CD4-positive, alpha-beta T cell treated with Interleukin-4 for 4 hours (primary cell): ENCODE measurements around the gene GTF2A1L.
"Not testable (repeated sequence)": the region's sequence is repeated elsewhere in the genome, so short reads cannot be mapped to it uniquely, and the experiment has no call there.

Experiments used
- DNase-seq: peaks from one replicate; pipeline ENCODE4 v3.0.0-alpha.2; 2020

Gene GTF2A1L, protein sequence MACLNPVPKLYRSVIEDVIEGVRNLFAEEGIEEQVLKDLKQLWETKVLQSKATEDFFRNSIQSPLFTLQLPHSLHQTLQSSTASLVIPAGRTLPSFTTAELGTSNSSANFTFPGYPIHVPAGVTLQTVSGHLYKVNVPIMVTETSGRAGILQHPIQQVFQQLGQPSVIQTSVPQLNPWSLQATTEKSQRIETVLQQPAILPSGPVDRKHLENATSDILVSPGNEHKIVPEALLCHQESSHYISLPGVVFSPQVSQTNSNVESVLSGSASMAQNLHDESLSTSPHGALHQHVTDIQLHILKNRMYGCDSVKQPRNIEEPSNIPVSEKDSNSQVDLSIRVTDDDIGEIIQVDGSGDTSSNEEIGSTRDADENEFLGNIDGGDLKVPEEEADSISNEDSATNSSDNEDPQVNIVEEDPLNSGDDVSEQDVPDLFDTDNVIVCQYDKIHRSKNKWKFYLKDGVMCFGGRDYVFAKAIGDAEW

DNA sequence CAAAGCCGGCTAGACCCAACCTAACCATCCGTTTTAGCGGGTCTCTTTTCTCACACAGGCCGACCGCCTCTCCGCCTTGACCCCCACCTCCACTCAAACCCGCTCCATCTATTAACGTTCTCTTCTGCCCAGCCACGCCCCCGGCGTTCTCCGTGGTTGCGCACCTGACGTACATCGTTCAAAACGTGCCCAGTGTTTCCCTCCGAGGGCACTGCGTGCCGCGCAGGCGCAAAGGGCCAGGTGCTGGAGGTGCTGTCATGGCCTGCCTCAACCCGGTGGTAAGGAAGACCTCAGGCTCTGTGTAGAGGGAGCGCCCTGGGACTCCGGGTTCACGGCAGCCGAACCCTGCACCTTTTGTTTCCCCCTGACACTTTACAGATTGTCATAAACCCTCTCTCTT is at the start of gene GTF2A1L:
Gene GTF2A1L (plus strand): TSS at position 239 of the 400 bp plus-strand sequence. CDS start 19 bp downstream, at position 258.
- DNase-seq, result no peak

DNA sequence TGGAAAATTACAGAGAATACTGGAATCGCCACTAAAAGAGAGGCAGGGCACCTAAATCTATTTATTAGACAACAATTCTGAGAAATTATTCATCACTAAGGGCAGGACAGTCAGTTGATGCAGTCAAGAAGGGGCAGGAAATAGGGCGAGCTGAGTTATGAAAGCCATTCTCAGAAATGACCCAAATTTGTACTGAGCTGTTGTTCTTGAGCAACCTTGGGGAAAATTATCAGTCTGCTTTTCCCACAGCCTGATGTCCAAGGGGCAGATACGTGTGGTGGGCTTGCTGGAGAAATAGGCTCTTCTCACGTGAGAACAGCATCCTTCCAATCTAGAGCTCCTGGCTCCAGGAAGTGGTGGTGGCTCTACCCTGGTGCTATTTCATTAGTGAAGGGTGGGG is 49.1 kb upstream of the GTF2A1L start:
- DNase-seq, result no peak

DNA sequence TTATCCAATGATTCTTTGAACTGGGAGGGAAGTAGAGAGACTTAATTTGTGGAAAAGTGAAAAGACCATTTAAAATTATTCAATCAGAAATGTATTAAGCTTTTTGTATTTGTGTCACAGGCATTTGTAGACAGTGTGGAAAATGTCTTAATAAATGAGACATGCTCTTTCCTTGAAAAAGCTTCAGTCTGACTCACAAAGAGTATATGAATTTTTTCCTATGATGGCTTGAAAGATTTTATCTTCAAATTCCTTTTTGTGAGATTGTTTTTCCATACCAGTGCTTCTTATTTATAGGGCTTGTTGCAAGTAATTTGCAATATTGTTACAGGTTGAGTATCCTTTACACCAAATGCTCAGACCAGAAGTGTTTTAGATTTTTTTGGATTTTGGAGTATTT is 48.2 kb upstream of the GTF2A1L start:
- DNase-seq, result no peak

DNA sequence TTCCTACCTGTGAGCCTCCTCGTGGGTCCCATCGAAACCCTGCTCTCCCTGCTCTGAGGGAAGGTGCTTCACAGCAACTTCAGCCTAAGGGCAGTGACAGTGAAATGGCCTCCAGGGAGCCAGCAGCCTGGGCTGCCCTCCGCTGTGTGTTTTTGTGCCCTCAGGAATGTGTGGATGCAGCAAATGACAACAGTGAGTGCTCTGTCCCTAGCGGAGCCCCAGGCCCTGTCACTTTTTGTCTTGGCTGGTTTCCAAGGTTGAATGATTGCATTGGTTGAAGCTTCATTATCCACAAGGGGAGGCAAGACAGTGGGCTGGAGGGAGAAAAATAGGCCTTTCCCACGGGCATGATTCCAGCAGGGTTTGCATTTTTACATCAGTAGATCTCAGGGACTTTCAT is 44.8 kb upstream of the GTF2A1L start:
- DNase-seq, result no peak

DNA sequence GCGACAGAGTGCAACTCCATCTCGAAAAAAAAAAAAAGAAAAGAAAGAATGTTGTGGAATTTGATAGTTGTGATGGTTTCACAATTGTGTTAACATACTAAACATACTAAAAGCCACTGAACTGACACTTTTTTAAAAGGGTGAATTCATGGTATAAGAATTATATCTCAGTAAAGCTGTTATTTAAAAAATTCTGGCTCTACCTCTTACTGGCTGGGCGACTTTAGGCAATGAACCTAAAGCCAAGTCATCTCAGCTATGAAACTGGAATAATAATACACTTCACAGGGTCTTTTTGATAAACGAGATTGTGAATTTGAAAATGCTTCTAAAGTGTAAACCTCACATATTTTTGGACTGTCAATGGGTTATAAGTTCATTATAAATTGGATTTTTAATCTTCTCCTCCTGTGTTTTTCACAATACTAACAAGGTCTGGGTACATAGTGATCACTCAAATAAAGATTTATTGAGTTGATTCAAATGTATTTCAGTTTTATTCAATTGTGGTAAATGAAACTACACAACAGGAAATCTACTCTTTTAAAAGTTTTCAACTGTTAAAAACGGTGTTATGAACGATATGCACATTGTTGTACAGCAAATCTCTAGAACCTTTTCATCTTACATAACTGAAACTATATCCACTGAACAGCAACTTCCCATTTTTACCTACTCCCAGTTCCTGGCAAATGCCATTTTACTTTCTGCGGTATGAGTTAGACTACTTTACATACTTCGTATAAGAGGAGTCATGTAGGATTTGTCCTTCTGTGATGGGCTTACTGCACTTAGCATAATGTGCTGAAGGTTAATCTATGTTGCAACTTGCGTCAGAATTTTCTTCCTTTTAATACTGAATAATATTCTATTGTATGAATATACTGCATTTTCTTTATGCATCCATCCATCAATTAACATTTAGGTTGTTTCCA is 43.0 kb upstream of the GTF2A1L start:
- DNase-seq, result no peak

DNA sequence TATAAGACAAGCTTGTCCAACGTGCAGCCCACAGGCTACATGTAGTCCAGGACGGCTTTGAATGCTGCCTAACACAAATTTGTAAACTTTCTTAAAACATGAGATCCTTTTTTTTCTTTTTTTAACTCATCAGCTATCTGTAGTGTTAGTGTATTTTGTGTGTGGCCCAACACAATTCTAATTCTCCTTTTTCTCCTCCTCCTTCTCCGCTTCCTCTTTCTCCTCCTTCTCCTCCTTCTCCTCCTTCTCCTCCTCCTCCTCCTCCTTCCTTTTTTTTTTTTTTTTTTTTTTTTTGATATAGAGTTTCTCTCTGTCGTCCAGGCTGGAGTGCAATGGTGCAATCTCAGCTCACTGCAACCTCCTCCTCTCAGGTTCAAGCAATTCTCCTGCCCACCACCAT is 39.3 kb upstream of the GTF2A1L start:
- no peak for DNase-seq

DNA sequence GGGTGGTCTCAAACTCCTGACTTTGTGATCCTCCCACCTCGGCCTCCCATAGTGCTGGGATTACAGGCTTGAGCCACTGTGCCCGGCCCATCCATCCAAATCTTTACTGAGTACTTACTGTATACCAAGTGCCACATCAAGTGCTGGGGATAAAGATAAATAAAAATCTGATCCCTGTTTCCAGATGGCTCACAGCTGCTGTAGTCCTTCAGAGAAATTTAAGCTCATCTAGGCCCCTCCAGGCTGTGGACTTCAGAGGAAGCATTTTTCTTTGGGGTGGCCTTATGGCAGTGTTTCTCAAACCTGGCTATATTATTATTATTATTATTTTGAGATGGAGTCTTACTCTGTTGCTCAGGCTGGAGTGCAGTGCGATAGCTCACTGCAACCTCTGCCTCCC is 33.7 kb upstream of the GTF2A1L start:
- no peak for DNase-seq

DNA sequence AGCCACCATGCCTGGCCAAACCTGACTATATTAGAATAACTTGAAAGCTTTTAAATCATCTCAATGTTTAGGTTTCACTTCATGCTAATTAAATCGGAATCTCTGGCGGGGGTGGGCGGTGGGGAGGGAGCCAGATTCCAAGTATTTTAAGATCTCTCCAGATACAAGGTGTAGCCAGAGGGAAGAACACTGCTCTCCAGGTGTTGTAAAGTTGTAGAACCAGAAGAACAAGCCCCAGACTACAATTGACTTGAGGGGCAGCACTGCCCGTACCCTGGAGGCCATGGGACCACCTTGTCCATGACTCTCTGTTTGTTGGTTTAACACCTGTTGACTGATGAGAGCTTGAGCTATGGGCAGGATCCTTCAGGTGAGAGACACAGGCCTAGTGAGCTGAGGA is 33.1 kb upstream of the GTF2A1L start:
- DNase-seq, result no peak

DNA sequence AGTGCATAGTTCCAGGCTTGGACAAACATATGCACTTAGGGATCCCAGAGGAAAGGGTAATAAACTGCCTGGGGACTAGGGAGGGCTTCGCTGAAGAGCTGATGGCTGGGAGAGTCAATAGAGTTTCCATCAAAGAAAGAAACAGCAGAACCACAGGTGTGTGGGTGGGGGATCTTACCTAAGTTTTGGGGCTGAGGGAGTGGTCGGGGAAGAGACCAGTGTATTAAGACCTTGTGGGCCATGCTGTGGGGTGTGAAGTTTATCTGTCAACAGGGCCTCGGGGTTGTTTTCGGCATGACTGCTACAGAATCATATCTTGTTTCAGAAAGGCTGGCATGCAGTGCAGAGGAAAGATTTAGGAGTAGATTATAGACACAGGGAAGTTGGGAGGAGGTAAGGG is 31.2 kb upstream of the GTF2A1L start:
- DNase-seq, result no peak

DNA sequence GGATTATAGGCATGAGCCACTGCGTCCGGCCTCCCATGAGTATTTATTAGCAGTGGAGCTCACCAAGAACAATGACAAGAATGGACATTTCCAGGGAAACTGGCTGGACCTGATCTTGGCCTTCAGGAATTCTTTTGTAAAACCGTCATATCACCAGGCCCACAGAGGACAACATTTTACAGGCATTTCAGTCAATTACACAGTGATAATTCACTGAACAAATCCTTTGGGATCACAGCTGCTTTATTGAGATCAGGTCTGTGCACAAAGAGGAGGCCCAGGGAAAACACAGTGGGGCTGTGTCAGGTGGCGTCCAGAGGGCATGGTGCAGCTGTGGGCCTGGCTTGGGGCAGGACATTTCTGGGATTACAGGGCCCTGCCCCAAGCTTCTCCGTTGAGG is 30.1 kb upstream of the GTF2A1L start:
- no peak for DNase-seq

DNA sequence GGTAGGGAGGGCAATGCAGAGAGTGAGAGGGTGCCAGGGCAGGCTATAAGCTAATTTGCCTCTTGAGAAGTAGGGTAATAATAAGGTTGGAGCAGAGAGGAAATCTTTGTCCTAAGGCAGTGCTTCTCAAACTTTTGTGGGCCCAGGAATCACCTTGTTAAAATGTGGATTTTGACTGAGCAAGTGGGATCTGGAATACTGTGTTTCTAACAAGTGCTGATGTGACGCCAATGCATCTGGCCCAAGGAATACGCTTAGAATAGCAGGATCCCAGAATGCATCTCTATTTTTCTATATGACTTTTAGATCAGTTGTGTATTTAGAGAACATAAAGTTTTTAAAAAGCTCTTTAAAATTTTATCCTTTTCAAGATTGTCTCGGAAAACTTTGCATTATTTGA is 29.7 kb upstream of the GTF2A1L start:
- no peak for DNase-seq

DNA sequence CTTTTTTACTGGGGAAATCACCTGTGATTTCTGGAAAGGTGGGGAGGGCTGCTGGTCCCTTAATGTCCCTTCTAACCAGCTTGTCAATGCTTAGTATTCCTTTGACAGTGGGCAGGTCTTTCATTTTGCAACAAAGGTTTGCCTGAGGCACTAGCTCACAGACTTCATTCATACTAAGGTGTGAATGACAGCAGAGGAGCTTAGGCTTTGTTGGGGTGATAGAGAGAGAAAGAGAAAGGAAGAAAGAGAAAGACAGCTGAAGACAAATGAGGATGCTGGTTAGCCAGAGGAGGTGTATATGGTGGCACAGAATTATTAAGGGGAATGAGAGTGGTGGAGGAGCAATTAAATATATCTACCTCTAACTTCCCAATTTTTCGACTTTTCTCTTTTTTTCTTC is 28.9 kb upstream of the GTF2A1L start:
- DNase-seq, result no peak

DNA sequence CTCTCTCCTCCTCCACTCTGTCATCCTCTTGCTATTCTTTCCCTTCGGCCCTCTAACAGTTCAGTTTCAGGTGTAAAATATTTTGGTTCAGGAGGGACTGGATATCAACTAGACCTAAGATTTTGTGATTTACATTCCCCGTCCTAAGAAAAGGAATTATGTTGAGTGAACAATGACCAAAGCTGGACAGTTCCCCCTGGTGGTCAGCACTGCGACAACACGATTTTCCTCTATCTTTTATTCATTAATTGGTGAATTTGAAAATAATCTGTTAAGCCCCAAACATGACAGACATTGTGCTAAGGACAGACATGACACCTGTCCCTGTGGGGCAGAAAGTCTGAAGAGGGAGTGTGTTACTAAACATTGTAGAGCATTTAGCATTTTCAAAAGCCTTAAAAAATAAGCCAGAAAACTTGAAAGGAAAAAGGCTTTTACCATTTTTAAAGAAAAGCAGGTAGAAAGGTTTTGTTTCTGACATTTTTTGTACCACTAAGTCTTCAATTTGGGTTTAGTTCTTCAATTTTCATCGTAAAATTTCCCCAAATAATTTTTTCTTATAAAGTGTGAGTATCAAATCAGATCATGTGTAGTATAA is 28.4 kb upstream of the GTF2A1L start:
- no peak for DNase-seq

DNA sequence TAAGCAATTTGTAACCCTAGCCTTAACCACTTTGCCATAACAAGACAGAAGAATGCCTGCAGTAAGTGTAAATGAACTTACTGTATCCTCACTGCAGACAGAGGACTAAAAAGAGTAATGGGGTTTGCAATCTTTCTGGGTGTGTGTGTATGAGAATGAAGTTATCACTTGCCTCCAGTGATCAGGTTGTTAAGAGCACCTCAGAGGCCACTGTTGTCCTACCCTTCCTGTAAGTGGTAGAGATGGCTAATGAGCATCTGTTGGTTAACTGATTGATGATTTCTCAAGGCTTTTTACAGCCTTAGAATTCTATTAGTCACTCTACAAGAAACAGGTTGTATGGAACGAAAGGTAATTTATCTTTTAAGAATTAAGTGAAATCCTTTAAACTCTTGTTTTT is 27.6 kb upstream of the GTF2A1L start:
- DNase-seq, result no peak

DNA sequence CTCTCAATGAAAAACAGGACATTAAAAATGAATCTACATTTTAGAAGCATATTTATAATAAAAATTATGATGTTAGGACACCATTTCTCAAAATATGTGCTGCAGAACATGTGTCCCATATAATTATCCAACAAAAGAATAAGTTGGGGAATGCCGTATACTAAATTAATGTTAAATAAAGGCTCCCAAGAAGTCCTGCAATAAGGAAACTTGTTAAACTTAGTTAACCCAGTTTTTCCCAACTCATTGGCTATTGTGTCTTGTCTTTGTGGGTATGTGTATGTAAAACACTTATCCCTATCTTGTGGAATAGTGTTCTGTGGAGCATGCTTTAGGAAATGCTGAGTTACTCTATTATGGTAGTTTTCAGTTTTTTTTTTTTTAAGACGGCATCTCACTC is 25.6 kb upstream of the GTF2A1L start:
- no peak for DNase-seq

DNA sequence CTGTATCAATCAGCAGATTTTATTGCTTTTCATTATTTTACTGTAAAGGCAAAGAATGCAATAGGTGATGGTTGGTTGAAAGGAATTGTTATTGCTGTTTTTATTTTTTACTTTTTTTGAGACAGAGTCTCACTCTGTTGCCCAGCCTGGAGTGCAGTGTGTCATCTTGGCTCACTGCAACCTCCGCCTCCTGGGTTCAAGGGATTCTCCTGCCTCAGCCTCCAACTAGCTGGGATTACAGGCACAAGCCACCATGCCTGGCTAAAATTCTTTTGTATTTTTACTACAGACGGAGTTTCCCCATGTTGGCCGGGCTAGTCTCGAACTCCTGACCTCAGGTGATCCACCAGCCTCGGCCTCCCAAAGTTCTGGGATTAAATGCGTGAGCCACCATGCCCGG is 20.9 kb upstream of the GTF2A1L start:
- not testable (repeated sequence) for DNase-seq

DNA sequence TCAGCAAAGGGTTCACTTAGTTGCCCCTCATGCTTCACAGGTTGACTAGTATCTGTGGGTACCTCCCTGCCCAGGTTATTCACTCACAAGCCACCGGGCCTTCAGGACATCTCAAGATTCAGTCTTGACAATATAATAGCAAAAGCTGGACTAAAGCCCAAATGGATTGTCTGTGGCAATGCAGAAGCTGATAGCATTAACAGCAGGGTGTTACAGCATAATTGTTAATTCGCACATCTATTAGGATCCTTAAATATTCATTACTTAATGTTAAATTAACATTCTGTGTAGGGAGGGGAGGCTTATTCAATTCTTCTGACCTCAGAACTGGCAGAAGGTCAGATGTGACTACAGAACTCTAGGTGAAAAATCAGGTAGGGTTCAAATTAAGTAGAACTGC is 20.2 kb upstream of the GTF2A1L start:
- DNase-seq, result no peak

DNA sequence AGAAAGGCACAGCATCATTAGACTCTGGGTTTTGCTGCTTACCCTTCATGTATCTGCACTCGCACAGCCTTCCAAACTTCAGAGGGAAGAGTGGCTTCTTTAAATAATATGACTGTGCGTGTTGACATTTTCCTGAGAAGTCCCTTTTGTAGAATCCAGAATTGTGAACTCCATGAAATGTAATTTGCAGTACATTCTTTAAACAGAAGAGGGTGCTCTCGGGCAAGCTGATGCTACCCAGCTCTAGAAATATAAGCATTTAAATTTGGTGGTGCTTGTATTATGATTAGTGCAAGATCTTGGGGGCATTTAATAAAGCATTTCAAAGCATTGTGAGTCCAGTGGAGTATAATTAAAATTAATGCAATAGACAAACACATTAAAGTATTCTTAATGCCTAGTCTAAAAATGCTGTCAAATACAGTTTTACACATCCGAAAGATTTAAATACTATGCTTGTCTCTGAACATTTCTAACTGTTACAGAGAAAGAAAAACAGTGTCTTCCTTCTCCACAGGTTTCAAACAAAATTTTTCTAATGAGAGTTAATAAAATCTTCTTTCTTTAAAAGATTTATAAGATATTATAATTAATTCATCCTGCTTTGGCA is 17.3 kb upstream of the GTF2A1L start:
- peak; percentile 44 for DNase-seq

DNA sequence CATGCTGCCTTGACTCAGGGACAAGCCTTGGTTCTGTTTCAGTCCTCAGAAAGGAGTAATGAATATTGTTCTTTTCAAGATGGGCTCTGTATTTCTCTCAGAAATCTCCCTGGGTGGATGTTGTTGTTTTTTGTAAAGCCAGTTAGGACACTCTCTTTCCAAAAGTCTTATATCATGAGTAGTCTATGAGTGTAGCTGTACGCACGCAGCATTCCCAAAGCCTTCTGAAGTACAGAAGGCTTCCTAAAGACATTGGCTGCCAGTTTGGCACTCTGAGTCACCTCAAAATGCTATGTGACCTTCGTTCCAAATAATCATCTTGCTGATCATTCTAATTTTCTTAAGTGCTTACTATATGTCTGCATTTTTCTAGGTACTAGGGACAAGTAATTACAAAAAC is 16.7 kb upstream of the GTF2A1L start:
- no peak for DNase-seq

DNA sequence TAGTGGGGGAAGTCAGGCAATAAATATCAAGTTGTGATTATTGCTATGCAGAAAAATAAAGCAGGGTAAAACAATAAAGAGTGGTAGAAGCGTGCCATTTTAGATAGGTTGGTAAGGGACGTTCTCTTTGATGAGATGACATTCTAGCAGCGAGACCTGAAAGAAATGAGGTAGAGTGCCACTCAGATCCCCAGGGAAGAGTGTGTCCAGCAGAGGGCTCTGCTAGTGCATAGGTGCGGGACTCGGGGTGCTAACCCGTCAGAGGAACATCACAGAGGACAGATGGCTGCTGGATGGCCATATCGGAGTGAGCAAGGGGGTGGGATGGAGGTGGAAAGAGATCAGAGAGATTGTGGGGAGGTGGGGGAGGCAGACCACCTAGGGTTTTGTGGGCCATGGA is 16.3 kb upstream of the GTF2A1L start:
- DNase-seq, result no peak

DNA sequence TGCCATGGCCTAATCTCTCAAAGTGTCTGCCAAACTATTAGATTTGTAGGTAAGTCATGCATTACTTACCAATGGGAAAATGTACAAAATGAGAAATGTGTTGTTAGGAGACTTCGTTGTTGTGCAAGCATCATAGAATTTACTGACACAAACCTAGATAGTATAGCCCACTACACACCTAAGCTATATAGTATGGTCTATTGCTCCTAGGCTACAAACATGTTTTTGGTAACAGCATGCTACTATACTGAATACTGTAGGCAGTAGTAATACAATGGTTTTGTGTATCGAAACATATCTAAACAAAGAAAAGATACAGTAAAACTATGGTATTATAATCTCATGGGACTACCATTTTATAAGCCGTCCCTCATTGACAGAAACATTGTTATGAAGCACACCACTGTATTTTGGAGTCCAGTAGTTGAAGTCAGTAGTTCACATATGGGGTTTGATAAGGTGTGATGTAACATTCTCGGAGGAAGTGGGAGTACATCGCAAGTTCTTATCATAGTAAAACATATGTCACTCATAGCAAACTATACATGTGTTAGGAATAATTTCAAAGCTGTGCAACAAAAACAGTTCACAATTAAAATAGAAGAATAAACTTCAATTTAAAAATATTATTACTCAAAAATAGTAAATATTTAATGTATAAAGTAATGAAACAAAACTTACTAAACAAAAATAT is 12.0 kb upstream of the GTF2A1L start:
- no peak for DNase-seq

DNA sequence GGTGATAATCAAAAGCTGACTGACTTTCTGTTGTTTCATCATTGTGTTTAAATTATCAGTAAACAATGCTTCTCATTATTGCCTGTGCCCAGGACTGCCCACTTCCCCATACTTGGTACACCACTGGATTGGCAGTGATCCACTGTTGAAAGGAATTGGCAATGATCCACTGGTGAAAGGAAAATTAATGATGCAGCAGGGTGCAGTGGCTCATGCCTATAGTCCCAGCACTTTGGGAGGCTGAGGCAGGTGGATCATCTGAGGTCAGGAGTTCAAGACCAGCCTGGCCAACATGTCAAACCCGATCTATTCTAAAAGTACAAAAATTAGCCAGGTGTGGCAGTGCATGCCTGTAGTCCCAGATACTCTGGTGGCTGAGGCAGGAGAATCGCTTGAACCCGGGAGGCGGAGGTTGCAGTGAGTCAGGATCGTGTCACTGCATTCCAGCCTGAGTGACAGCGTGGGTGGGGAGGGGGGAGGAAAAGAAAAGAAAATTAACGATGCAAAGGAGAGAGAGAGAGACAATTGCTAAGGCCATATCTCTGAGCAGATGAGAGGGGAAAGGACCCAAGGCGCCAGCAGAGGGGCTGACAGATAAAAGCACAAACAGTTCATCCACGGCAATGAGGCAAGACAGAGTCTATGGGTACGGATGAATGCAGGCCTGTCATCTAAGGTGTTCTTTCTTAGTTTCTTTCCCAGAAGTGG is 10.2 kb upstream of the GTF2A1L start:
- DNase-seq, result no peak
